HEK293 (cell line): ENCODE data around the gene ADI1.

Source experiments
- GFI1B ChIP-seq: fragments of 450-650 bp; formaldehyde crosslinking; IDR thresholded peaks from 2 replicates; pipeline ENCODE4 v1.5.1; 2016; ENCODE audit warnings: missing biosample characterization, missing genetic modification characterization
- SETDB1 ChIP-seq: IDR thresholded peaks from one replicate; pipeline ENCODE4 v1.6.1; 2017; ENCODE audit warnings: mild to moderate bottlenecking, low read length, moderate library complexity, mixed read lengths; ENCODE audit not compliant: insufficient read length
- TRIM28 ChIP-seq: IDR thresholded peaks from 2 replicates; pipeline ENCODE4 v1.6.1; 2011; ENCODE audit warnings: low read length, control low read depth, borderline replicate concordance
- YY1 ChIP-seq: fragments of 450-650 bp; formaldehyde crosslinking; IDR thresholded peaks from 2 replicates; pipeline ENCODE4 v1.5.1; 2018; ENCODE audit warnings: missing biosample characterization, missing genetic modification characterization
- ZBTB7A ChIP-seq: fragments of 450-650 bp; formaldehyde crosslinking; IDR thresholded peaks from 2 replicates; pipeline ENCODE4 v1.5.1; 2016; ENCODE audit warnings: low read depth, missing biosample characterization, missing genetic modification characterization
- ZNF146 ChIP-seq: fragments of 450-650 bp; formaldehyde crosslinking; IDR thresholded peaks from 2 replicates; pipeline ENCODE4 v1.5.1; 2016; ENCODE audit warnings: missing biosample characterization, missing genetic modification characterization
- ZNF19 ChIP-seq: fragments of 450-650 bp; formaldehyde crosslinking; IDR thresholded peaks from 2 replicates; pipeline ENCODE4; 2016; ENCODE audit warnings: missing biosample characterization, missing genetic modification characterization, low read depth
- ZNF221 ChIP-seq: fragments of 450-650 bp; formaldehyde crosslinking; IDR thresholded peaks from 2 replicates; pipeline ENCODE4 v1.5.1; 2017; ENCODE audit warnings: missing biosample characterization, missing genetic modification characterization, borderline replicate concordance
- ZNF335 ChIP-seq: fragments of 450-650 bp; formaldehyde crosslinking; conservative IDR thresholded peaks from 2 replicates; pipeline ENCODE4 v1.5.1; 2016; ENCODE audit warnings: missing biosample characterization, missing genetic modification characterization
- ZNF341 ChIP-seq: fragments of 450-650 bp; formaldehyde crosslinking; IDR thresholded peaks from 2 replicates; pipeline ENCODE4; 2016; ENCODE audit warnings: low read depth, missing biosample characterization, missing genetic modification characterization
- ZNF560 ChIP-seq: fragments of 450-650 bp; formaldehyde crosslinking; IDR thresholded peaks from 2 replicates; pipeline ENCODE4 v1.5.1; 2017; ENCODE audit warnings: missing biosample characterization, missing genetic modification characterization, borderline replicate concordance
- ZNF621 ChIP-seq: fragments of 450-650 bp; formaldehyde crosslinking; IDR thresholded peaks from 2 replicates; pipeline ENCODE4 v1.5.1; 2017; ENCODE audit warnings: missing biosample characterization, missing genetic modification characterization
- TF ChIP-seq, protein P1 (sequence below): fragments of 450-650 bp; formaldehyde crosslinking; IDR thresholded peaks from 2 replicates; pipeline ENCODE4 v1.5.1; 2016; ENCODE audit warnings: missing biosample characterization, missing genetic modification characterization
- TF ChIP-seq, protein P2 (sequence below): fragments of 450-650 bp; formaldehyde crosslinking; conservative IDR thresholded peaks from 2 replicates; pipeline ENCODE4 v1.5.1; 2016; ENCODE audit warnings: low read depth, missing biosample characterization, missing genetic modification characterization

DNA sequence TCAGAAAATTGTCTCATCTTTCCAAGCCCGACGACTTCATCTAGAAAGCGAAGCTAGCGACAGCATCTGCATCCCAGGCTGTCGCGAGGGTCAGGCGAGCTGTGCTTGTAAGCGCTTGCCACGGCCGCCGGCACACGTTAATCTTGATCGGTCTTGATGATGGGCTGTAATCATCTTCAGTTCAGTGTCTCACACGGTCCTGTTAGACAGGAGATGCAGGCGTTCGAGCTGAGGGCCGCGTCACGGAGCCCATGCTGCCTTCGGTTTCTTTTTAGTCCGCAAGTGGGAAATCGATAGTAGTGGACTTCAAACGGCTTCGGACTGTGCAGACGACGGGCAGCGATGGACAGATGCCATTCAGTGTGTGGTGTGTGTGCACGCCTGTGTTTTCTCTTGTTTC lies 43.6 kb downstream of the ADI1 start:
- TF ChIP-seq ZNF221 (tag by site-specific recombination) (no peak), SETDB1 (no peak), ZNF341 (tag by site-specific recombination) (no peak), ZNF19 (tag by site-specific recombination) (no peak), TRIM28 (no peak), ZBTB7A (tag by site-specific recombination) (no peak), YY1 (tag by site-specific recombination) (no peak), GFI1B (no peak), ZNF621 (no peak), ZNF146 (tag by site-specific recombination) (no peak), ZNF560 (tag by site-specific recombination) (no peak), ZNF335 (tag by site-specific recombination) (no peak)
- TF ChIP-seq, protein P1, sequence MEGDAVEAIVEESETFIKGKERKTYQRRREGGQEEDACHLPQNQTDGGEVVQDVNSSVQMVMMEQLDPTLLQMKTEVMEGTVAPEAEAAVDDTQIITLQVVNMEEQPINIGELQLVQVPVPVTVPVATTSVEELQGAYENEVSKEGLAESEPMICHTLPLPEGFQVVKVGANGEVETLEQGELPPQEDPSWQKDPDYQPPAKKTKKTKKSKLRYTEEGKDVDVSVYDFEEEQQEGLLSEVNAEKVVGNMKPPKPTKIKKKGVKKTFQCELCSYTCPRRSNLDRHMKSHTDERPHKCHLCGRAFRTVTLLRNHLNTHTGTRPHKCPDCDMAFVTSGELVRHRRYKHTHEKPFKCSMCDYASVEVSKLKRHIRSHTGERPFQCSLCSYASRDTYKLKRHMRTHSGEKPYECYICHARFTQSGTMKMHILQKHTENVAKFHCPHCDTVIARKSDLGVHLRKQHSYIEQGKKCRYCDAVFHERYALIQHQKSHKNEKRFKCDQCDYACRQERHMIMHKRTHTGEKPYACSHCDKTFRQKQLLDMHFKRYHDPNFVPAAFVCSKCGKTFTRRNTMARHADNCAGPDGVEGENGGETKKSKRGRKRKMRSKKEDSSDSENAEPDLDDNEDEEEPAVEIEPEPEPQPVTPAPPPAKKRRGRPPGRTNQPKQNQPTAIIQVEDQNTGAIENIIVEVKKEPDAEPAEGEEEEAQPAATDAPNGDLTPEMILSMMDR (tag by site-specific recombination): no peak
- TF ChIP-seq, protein P2, sequence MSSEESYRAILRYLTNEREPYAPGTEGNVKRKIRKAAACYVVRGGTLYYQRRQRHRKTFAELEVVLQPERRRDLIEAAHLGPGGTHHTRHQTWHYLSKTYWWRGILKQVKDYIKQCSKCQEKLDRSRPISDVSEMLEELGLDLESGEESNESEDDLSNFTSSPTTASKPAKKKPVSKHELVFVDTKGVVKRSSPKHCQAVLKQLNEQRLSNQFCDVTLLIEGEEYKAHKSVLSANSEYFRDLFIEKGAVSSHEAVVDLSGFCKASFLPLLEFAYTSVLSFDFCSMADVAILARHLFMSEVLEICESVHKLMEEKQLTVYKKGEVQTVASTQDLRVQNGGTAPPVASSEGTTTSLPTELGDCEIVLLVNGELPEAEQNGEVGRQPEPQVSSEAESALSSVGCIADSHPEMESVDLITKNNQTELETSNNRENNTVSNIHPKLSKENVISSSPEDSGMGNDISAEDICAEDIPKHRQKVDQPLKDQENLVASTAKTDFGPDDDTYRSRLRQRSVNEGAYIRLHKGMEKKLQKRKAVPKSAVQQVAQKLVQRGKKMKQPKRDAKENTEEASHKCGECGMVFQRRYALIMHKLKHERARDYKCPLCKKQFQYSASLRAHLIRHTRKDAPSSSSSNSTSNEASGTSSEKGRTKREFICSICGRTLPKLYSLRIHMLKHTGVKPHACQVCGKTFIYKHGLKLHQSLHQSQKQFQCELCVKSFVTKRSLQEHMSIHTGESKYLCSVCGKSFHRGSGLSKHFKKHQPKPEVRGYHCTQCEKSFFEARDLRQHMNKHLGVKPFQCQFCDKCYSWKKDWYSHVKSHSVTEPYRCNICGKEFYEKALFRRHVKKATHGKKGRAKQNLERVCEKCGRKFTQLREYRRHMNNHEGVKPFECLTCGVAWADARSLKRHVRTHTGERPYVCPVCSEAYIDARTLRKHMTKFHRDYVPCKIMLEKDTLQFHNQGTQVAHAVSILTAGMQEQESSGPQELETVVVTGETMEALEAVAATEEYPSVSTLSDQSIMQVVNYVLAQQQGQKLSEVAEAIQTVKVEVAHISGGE (tag by site-specific recombination): no peak
